ENCODE measurements around the gene AFF4. TPM values are rescaled to one million over a fixed set of nuclear protein-coding genes. Genes with fewer than 3 reads are reported as not detected.
A peak's percentile ranks its signal among the peaks of the same experiment; 100 is the strongest.
"Not testable (repeated sequence)": the region's sequence is repeated elsewhere in the genome, so short reads cannot be mapped to it uniquely, and the experiment has no call there.

The AFF4 gene
- total RNA-seq, 1 donor from 2014 or later, result 119 TPM

- peaks cover 30% of the 10 kb centered on the region for H3K36me3 Mint-ChIP-seq
- peak overlapping the region; percentile 5 for H3K27ac Mint-ChIP-seq
- H3K4me3 Mint-ChIP-seq, result no peak overlapping the region
- H3K4me1 Mint-ChIP-seq, result peaks cover 17% of the 10 kb centered on the region
- no peak for DNase-seq (ENCODE audit: low spot score in 2 of 2, unreplicated experiment in 2 of 2)
- no peaks in the 10 kb centered on the region for H3K27me3 Mint-ChIP-seq (ENCODE audit: low read depth)
- H3K9me3 Mint-ChIP-seq, result peaks cover 5% of the 10 kb centered on the region
- TF ChIP-seq, protein P1, sequence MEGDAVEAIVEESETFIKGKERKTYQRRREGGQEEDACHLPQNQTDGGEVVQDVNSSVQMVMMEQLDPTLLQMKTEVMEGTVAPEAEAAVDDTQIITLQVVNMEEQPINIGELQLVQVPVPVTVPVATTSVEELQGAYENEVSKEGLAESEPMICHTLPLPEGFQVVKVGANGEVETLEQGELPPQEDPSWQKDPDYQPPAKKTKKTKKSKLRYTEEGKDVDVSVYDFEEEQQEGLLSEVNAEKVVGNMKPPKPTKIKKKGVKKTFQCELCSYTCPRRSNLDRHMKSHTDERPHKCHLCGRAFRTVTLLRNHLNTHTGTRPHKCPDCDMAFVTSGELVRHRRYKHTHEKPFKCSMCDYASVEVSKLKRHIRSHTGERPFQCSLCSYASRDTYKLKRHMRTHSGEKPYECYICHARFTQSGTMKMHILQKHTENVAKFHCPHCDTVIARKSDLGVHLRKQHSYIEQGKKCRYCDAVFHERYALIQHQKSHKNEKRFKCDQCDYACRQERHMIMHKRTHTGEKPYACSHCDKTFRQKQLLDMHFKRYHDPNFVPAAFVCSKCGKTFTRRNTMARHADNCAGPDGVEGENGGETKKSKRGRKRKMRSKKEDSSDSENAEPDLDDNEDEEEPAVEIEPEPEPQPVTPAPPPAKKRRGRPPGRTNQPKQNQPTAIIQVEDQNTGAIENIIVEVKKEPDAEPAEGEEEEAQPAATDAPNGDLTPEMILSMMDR (IDR thresholded peaks at IDR 0.05; ENCODE audit: unreplicated experiment), result no peak
These were observed 9.7 kb downstream of the AFF4 start for GRCh38 chr5:132953710-132954109.

DNA sequence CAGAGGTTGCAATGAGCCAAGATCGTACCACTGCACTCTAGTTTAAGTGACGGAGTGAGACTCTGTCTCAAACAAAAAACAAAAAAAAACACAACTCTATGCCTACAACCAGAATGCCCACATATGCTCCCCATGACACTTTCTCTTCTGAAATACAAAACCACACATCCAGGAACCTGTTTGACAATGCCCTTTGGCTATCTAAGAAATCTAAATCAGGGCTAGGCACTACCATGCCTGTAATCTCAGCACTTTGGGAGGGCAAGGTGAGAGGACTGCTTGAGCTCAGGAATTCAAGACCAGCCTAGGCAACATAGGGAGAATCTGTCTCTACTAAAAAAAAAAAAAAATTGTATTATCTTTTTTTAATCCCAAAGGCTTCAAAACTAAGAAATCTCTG lies 10.6 kb downstream of the AFF4 start:
- DNase-seq (ENCODE audit: low spot score in 2 of 2, unreplicated experiment in 2 of 2), result no peak
- H3K4me3 Mint-ChIP-seq, result no peak overlapping the region
- H3K4me1 Mint-ChIP-seq, result peaks cover 18% of the 10 kb centered on the region
- peaks cover 30% of the 10 kb centered on the region for H3K36me3 Mint-ChIP-seq
- peak overlapping the region; percentile 23 for H3K27ac Mint-ChIP-seq
- TF ChIP-seq, protein P1 (IDR thresholded peaks at IDR 0.05; ENCODE audit: unreplicated experiment), result no peak
- peaks cover 5% of the 10 kb centered on the region for H3K9me3 Mint-ChIP-seq
- H3K27me3 Mint-ChIP-seq (ENCODE audit: low read depth), result no peaks in the 10 kb centered on the region

GRCh38 chr5:132951897-132952296 lies 11.5 kb downstream of the AFF4 start:
- H3K27ac Mint-ChIP-seq, result no peak overlapping the region
- no peak overlapping the region for H3K4me3 Mint-ChIP-seq
- no peak for DNase-seq (ENCODE audit: low spot score in 2 of 2, unreplicated experiment in 2 of 2)
- TF ChIP-seq, protein P1 (IDR thresholded peaks at IDR 0.05; ENCODE audit: unreplicated experiment), result no peak
- H3K36me3 Mint-ChIP-seq, result peaks cover 29% of the 10 kb centered on the region
- H3K27me3 Mint-ChIP-seq (ENCODE audit: low read depth), result no peaks in the 10 kb centered on the region
- peaks cover 21% of the 10 kb centered on the region for H3K4me1 Mint-ChIP-seq
- peaks cover 5% of the 10 kb centered on the region for H3K9me3 Mint-ChIP-seq

- H3K36me3 Mint-ChIP-seq, result peaks cover 22% of the 10 kb centered on the region
- peak overlapping the region; percentile 13 for H3K27ac Mint-ChIP-seq
- no peak for DNase-seq (ENCODE audit: low spot score in 2 of 2, unreplicated experiment in 2 of 2)
- H3K4me1 Mint-ChIP-seq, result peaks cover 19% of the 10 kb centered on the region
- H3K27me3 Mint-ChIP-seq (ENCODE audit: low read depth), result no peaks in the 10 kb centered on the region
- TF ChIP-seq, protein P1 (IDR thresholded peaks at IDR 0.05; ENCODE audit: unreplicated experiment), result no peak
- H3K9me3 Mint-ChIP-seq, result no peaks in the 10 kb centered on the region
- H3K4me3 Mint-ChIP-seq, result no peak overlapping the region
These were observed 14.3 kb downstream of the AFF4 start for GRCh38 chr5:132949136-132949535.

DNA sequence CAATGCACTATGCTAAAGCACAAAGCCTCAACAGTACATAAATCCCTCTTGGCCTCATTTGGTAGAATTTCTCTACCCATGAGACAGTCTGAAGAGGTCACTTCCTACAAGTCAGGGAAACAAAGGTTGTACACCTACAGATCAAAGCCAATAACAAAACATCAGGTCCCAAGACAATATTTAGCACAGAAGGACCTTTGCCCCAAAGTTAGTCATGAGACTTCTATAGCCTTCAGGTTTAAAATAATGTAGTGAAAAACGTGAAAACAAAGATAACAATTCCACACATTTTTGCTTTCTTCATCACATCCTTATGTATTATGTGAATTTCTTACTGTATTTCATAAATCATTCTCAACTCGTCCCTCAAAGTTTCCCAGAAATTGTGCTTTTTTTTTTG lies 15.8 kb downstream of the AFF4 start:
- peaks cover 13% of the 10 kb centered on the region for H3K36me3 Mint-ChIP-seq
- H3K9me3 Mint-ChIP-seq, result no peaks in the 10 kb centered on the region
- no peak overlapping the region for H3K4me3 Mint-ChIP-seq
- H3K27me3 Mint-ChIP-seq (ENCODE audit: low read depth), result no peaks in the 10 kb centered on the region
- no peak for DNase-seq (ENCODE audit: low spot score in 2 of 2, unreplicated experiment in 2 of 2)
- TF ChIP-seq, protein P1 (IDR thresholded peaks at IDR 0.05; ENCODE audit: unreplicated experiment), result no peak
- H3K27ac Mint-ChIP-seq, result peak overlapping the region; percentile 8
- H3K4me1 Mint-ChIP-seq, result peaks cover 8% of the 10 kb centered on the region

DNA sequence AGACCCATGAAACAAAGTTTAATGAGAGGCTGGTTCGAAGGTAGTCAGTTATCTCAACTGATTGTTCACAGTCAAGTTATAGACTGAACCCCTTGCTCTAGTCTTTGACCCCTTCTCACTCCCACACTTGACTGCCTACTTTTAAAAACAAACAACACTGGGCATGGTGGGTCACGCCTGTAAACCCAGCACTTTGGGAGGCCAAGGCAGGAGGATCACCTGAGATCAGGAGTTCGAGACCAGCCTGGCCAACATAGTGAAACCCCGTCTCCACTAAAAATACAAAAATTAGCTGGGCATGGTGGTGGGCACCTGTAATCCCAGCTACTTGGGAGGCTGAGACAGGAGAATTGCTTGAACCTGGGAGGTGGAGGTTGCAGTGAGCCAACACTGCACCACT lies 18.1 kb downstream of the AFF4 start:
- not testable (repeated sequence) for DNase-seq (ENCODE audit: low spot score in 2 of 2, unreplicated experiment in 2 of 2); H3K27me3 Mint-ChIP-seq (ENCODE audit: low read depth); H3K9me3 Mint-ChIP-seq; H3K4me3 Mint-ChIP-seq; H3K4me1 Mint-ChIP-seq; H3K36me3 Mint-ChIP-seq; H3K27ac Mint-ChIP-seq

All from mesothelial cell of epicardium (in vitro differentiated cells).